K562 (cell line): ENCODE data around the gene ROPN1B. TPM values are rescaled to one million over a fixed set of nuclear protein-coding genes. Genes with fewer than 3 reads are reported as not detected.

ENCODE experiments used
- ATAC-seq: fragments of 200-7000 bp; cut with Tn5 transposase; 3 replicates; pipeline ENCODE4 v1.9.1; 2020; ENCODE audit warnings: moderate library complexity
- BruUV-seq: library from RNA; stranded (reverse); fragments of 400-500 nt; replicated peaks from 2 replicates; lab custom pipeline; 2021; lab: Mats Ljungman, UMichigan
- CTCF ChIA-PET: fragments of 300-600 bp; formaldehyde crosslinking; extraction: SDS; loops from one replicate; lab custom pipeline; 2021; ENCODE audit warnings: low intra/inter-chr PET ratio; lab: Yijun Ruan, JAX
- POLR2A ChIA-PET: fragments of 300-600, 350-650 bp; sonication (Branson Sonifier 250); formaldehyde crosslinking; extraction: SDS; loops from one replicate; lab custom pipeline; 2021; ENCODE audit warnings: antibody characterized with exemption, inconsistent platforms; lab: Yijun Ruan, JAX
- DNase-seq, 4 experiments: peaks; one replicate each; pipeline versions ENCODE4 v3.0.0 to v3.0.0-alpha.2; 2011 to 2018; ENCODE audit warnings: low spot score in 3 of 4, mixed read lengths in 3 of 4; ENCODE audit errors: extremely low read depth in 1 of 4
- FAIRE-seq: peaks from 2 replicates; lab custom pipeline; 2011; peaks lifted over from hg19 to GRCh38; lab: Jason Lieb, UNC
- H2AFZ ChIP-seq: 2 replicates; pipeline ENCODE4 v1.6.0; 2011; ENCODE audit warnings: low read depth, low read length, control low read depth, inconsistent platforms
- H3K27ac ChIP-seq: fragments of 200-600 bp; 3 replicates; pipeline ENCODE4 v1.8.0; 2011; ENCODE audit warnings: low read depth, mild to moderate bottlenecking, control low read depth, inconsistent platforms, low read length, moderate library complexity, mixed read lengths; ENCODE audit errors: extremely low read depth
- H3K27me3 ChIP-seq, 2 experiments: fragments of 300-600 bp in 1 of 2; 2 replicates in 1 of 2; 3 replicates in 1 of 2; pipeline versions ENCODE4 v1.6.0 to v1.8.0; 2011; ENCODE audit warnings: inconsistent platforms in 2 of 2, low read length in 2 of 2, mild to moderate bottlenecking in 1 of 2, mixed read lengths in 1 of 2, moderate library complexity in 1 of 2; ENCODE audit not compliant: control insufficient read depth in 2 of 2, insufficient read depth in 2 of 2
- H3K36me3 ChIP-seq: fragments of 300-600 bp; 3 replicates; pipeline ENCODE4 v1.8.0; 2011; ENCODE audit warnings: mild to moderate bottlenecking, low read length, inconsistent platforms; ENCODE audit not compliant: control insufficient read depth, insufficient read depth
- H3K4me1 ChIP-seq, 2 experiments: fragments of 200-600 bp in 1 of 2; replicated peaks in 1 of 2; 2 replicates in 1 of 2; 3 replicates in 1 of 2; pipeline versions ENCODE4 v1.5.1 to v1.8.0; 2011; ENCODE audit warnings: inconsistent platforms in 2 of 2, low read length in 2 of 2, mild to moderate bottlenecking in 1 of 2, mixed read lengths in 1 of 2, moderate library complexity in 1 of 2; ENCODE audit not compliant: control insufficient read depth in 2 of 2, insufficient read depth in 2 of 2
- H3K4me2 ChIP-seq: 2 replicates; pipeline ENCODE4 v1.6.1; 2011; ENCODE audit warnings: low read length, control low read depth, inconsistent platforms, mixed read lengths; ENCODE audit not compliant: insufficient read depth
- H3K4me3 ChIP-seq: fragments of 200-600 bp; sonication (generic), shearing (Covaris generic); 2 replicates; pipeline ENCODE4 v1.5.1; 2016; ENCODE audit warnings: control low read depth, inconsistent platforms
- H3K79me2 ChIP-seq: fragments of 200-600 bp; 3 replicates; pipeline ENCODE4 v1.8.0; 2011; ENCODE audit warnings: low read length, inconsistent platforms; ENCODE audit not compliant: control insufficient read depth, insufficient read depth
- H3K9ac ChIP-seq, 2 experiments: 2 replicates each; pipeline versions ENCODE4 v1.6.0 to v1.6.1; 2011; ENCODE audit warnings: low read depth in 2 of 2, low read length in 2 of 2, control low read depth in 1 of 2, inconsistent platforms in 1 of 2, mild to moderate bottlenecking in 1 of 2, mixed read lengths in 1 of 2; ENCODE audit not compliant: insufficient read depth in 1 of 2
- H3K9me1 ChIP-seq: one replicate; pipeline ENCODE4 v1.6.0; 2011; ENCODE audit warnings: inconsistent platforms, mild to moderate bottlenecking, low read length, moderate library complexity; ENCODE audit not compliant: control insufficient read depth, insufficient read depth
- H3K9me3 ChIP-seq: replicated peaks from 2 replicates; pipeline ENCODE4 v1.5.1; 2011; ENCODE audit warnings: low read depth, low read length, inconsistent platforms; ENCODE audit not compliant: control insufficient read depth, insufficient read depth
- H4K20me1 ChIP-seq: replicated peaks from 2 replicates; pipeline ENCODE4 v1.6.1; 2011; ENCODE audit warnings: low read length, inconsistent platforms, mixed read lengths; ENCODE audit not compliant: control insufficient read depth, insufficient read depth
- ATF1 ChIP-seq, 2 experiments: fragments of 450-650 bp in 1 of 2; IDR thresholded peaks; 2 replicates each; pipeline ENCODE4 v1.6.1; 2016; ENCODE audit warnings: missing compliant biosample characterization in 1 of 2, missing genetic modification characterization in 1 of 2
- BRD4 ChIP-seq: fragments of 200-600 bp; sonication (generic); IDR thresholded peaks from 2 replicates; pipeline ENCODE4 v1.6.1; 2017; ENCODE audit warnings: inconsistent platforms
- CEBPG ChIP-seq, 3 experiments: fragments of 200-800 bp in 1 of 3; sonication (Bioruptor generic) in 1 of 3; sonication (generic) in 1 of 3; formaldehyde crosslinking in 1 of 3; IDR thresholded peaks in 2 of 3; conservative IDR thresholded peaks in 1 of 3; 2 replicates each; pipeline versions ENCODE4 v1.6.1 to v1.8.0; 2016 to 2022; ENCODE audit warnings: missing compliant biosample characterization in 2 of 3, missing genetic modification characterization in 2 of 3, mild to moderate bottlenecking in 1 of 3, missing genetic modification reagents in 1 of 3
- CREB3 ChIP-seq: fragments of 450-650 bp; conservative IDR thresholded peaks from 2 replicates; pipeline ENCODE4 v1.6.1; 2016; ENCODE audit warnings: missing genetic modification characterization, low read depth, mild to moderate bottlenecking, missing compliant biosample characterization, moderate library complexity
- FOXK2 ChIP-seq, 2 experiments: fragments of 450-650 bp; IDR thresholded peaks in 1 of 2; conservative IDR thresholded peaks in 1 of 2; 2 replicates each; pipeline ENCODE4 v1.6.1; 2016; ENCODE audit warnings: low read depth in 2 of 2, mild to moderate bottlenecking in 1 of 2
- FOXP1 ChIP-seq: sonication (generic); formaldehyde crosslinking; IDR thresholded peaks from 2 replicates; pipeline ENCODE4 v1.8.0; 2022; ENCODE audit warnings: mild to moderate bottlenecking, missing genetic modification reagents
- HDGF ChIP-seq: fragments of 450-650 bp; IDR thresholded peaks from 2 replicates; pipeline ENCODE4 v1.6.1; 2016
- HMG20B ChIP-seq: fragments of 250-450 bp; sonication (Bioruptor Pico); IDR thresholded peaks from 2 replicates; pipeline ENCODE4 v1.5.0; 2021; ENCODE audit warnings: mild to moderate bottlenecking
- POLR3A ChIP-seq: IDR thresholded peaks from 2 replicates; pipeline ENCODE4 v1.6.1; 2011; ENCODE audit warnings: borderline replicate concordance, mild to moderate bottlenecking, moderate library complexity; ENCODE audit not compliant: insufficient read length, insufficient read depth; ENCODE audit errors: extremely low read depth
- POLR3G ChIP-seq: IDR thresholded peaks from 2 replicates; pipeline ENCODE4 v1.6.1; 2011; ENCODE audit not compliant: insufficient read length, insufficient replicate concordance; ENCODE audit errors: extremely low read depth
- RBM22 ChIP-seq: fragments of 200-400 bp; formaldehyde crosslinking; IDR thresholded peaks from 2 replicates; pipeline ENCODE4 v1.6.1; 2018; ENCODE audit warnings: low read length, low read depth; ENCODE audit not compliant: poor library complexity, severe bottlenecking
- SAP30 ChIP-seq: fragments of 200-600 bp; sonication (generic); IDR thresholded peaks from 2 replicates; pipeline ENCODE4 v1.6.1; 2012; ENCODE audit warnings: borderline replicate concordance, low read depth, mild to moderate bottlenecking, moderate library complexity, low read length, control low read depth, inconsistent platforms; ENCODE audit not compliant: insufficient read depth, poor library complexity, severe bottlenecking
- SRSF3 ChIP-seq: fragments of 200-400 bp; formaldehyde crosslinking; IDR thresholded peaks from 2 replicates; pipeline ENCODE4 v1.6.1; 2016; ENCODE audit warnings: mild to moderate bottlenecking, low read length, moderate library complexity; ENCODE audit not compliant: insufficient read depth
- TAF1 ChIP-seq: IDR thresholded peaks from 2 replicates; pipeline ENCODE4 v1.6.1; 2011; ENCODE audit warnings: mild to moderate bottlenecking, low read length, moderate library complexity; ENCODE audit not compliant: insufficient read depth, control insufficient read depth, severe bottlenecking; ENCODE audit errors: extremely low read depth
- ZBTB34 ChIP-seq: fragments of 250-450 bp; sonication (Bioruptor Pico); IDR thresholded peaks from 2 replicates; pipeline ENCODE4 v1.8.0; 2021; ENCODE audit warnings: mild to moderate bottlenecking, moderate library complexity
- WGBS: fragments of 100-300 bp; shearing (Covaris generic); methylation state at CpG from one replicate; pipeline ENCODE4 v1.1.6; 2016; ENCODE audit warnings: low coverage, mixed read lengths; ENCODE audit not compliant: insufficient coverage; ENCODE audit errors: missing lambda C conversion rate; 5-methylcytosine and 5-hydroxymethylcytosine counted together
- in situ Hi-C: fragments of 300-500 bp; cut with MboI; formaldehyde crosslinking; loops from 4 replicates; pipeline ENCODE4 v1.15.0; 2018; ENCODE audit warnings: inconsistent platforms, mixed read lengths
- intact Hi-C: fragments of 100-400 bp; cut with micrococcal nuclease; formaldehyde crosslinking; loops from 2 replicates; pipeline ENCODE4 v1.14.2; 2022
- polyA plus RNA-seq, 8 experiments: library from polyadenylated mRNA; depleted of rRNA in 4 of 8; stranded (reverse) in 5 of 8; unstranded in 3 of 8; fragments of >200 nt; fragmentation: Nextera tagmentation in 2 of 8; fragmentation: Illumina TruSeq in 1 of 8; extraction: Ambion mirVana in 2 of 8; extraction: Trizol in 1 of 8; gene quantifications; 2 replicates each; pipeline versions ENCODE4 v1.2.1 to v1.2.3, GENCODE V29; 2011 to 2014; ENCODE audit warnings: inconsistent platforms in 1 of 8, missing spikeins in 1 of 8
- total RNA-seq, 7 experiments: library from RNA; depleted of rRNA in 6 of 7; stranded (reverse); fragments of >200 nt in 6 of 7; fragmentation: Illumina TruSeq in 2 of 7; extraction: Trizol in 2 of 7; gene quantifications; 2 replicates each; pipeline versions ENCODE4 v1.2.1 to v1.2.3, GENCODE V29; 2011 to 2021; ENCODE audit warnings: low replicate concordance in 1 of 7

The ROPN1B gene
- total and polyA plus RNA-seq, 9 of the 15 experiments (the other 6 are each of a cell fraction or from before 2014, with no cell fraction given) = not detected

GRCh38 chr3:126013751-126014156 is 44.8 kb downstream of the ROPN1B start:
- Histone ChIP-seq H3K27ac (no peak overlapping the region), H3K36me3 (no peaks in the 10 kb centered on the region), H3K9ac (no peak overlapping the region), H2AFZ (no peak overlapping the region), H3K4me2 (no peak overlapping the region), H3K27me3 (no peaks in the 10 kb centered on the region), H3K4me3 (no peak overlapping the region), H3K4me1 (no peaks in the 10 kb centered on the region), H3K79me2 (no peaks in the 10 kb centered on the region), H3K9me1 (no peaks in the 10 kb centered on the region), H4K20me1 (no peaks in the 10 kb centered on the region), H3K9me3 (no peaks in the 10 kb centered on the region)
- FAIRE-seq = no peak
- in situ Hi-C loops (no loop called here), intact Hi-C loops (no loop called here)
- 61% methylated on average over 6 of the region's 8 CpGs for WGBS
- POLR2A ChIA-PET = no interaction called here
- BruUV-seq = no TSS peak
- ATAC-seq = no peak
- DNase-seq = no peak
- TF ChIP-seq POLR3A (no peak), HDGF (no peak), SAP30 (no peak), FOXP1 (no peak), SRSF3 (no peak), HMG20B (CRISPR knock-in tag) (no peak), BRD4 (no peak), CREB3 (tag) (no peak), POLR3G (no peak), RBM22 (no peak), TAF1 (no peak), ATF1 (CRISPR knock-in tag; IDR thresholded peaks at IDR 0.05) (no peak), ATF1 (tag; IDR thresholded peaks at IDR 0.05) (no peak), ZBTB34 (CRISPR knock-in tag) (no peak), FOXK2 (conservative IDR thresholded peaks at IDR 0.05 in 1 of 2, IDR thresholded peaks at IDR 0.05 in 1 of 2; ENCODE audit: low read depth in 2 of 2) (no peak), CEBPG (CRISPR knock-in tag; IDR thresholded peaks at IDR 0.05) (no peak), CEBPG (tag; conservative IDR thresholded peaks at IDR 0.05 in 1 of 2, IDR thresholded peaks at IDR 0.05 in 1 of 2) (no peak)
- CTCF ChIA-PET = no interaction called here
